Spleen (tissue), 7 donors: ENCODE data around the gene SRSF5.
"Not testable (repeated sequence)": the region's sequence is repeated elsewhere in the genome, so short reads cannot be mapped to it uniquely, and the experiment has no call there.

Experiments used
- POLR2A ChIP-seq, 3 donors: fragments of 450-650 bp; IDR thresholded peaks; one replicate each; pipeline ENCODE4 v1.5.1; 2017; ENCODE audit warnings: antibody characterized with exemption in 3 of 3, mild to moderate bottlenecking in 1 of 3
- TF ChIP-seq, protein P1 (sequence below), 11 experiments: fragments of 200-600 bp in 7 of 11; fragments of 450-650 bp in 4 of 11; sonication (generic) in 4 of 11; IDR thresholded peaks in 8 of 11; conservative IDR thresholded peaks in 3 of 11; 1 replicate in 7 of 11; 2 replicates in 4 of 11; pipeline versions ENCODE4 v1.4.0 to v1.8.0; 2016 to 2021; ENCODE audit warnings: antibody characterized with exemption in 11 of 11, inconsistent platforms in 4 of 11, mild to moderate bottlenecking in 1 of 11
- donor health status: DM: no; HTN: no; CAD: no; lungs with moderate emphysema.
- donor health status: DM: no; HTN: no; CAD: no.
- donor health status: DM: no; HTN: no; CAD: no.

DNA sequence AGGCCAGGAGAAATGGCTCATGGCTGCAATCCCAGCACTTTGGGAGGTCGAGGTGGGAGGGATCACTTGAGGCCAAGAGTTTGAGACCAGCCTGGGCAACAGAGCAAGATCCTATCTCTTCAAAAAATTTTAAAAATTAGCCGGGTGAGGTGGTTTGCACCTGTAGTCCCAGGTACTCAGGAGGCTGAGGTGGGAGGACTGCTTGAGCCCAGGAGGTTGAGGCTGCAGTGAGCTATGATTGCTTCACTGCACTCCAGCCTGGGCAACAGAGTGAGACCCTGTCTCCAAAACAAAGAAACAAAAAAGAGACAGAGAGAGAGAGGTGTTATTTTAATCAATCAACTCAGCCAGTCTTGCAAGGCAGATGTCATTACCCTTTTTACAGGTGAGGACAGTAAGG is 48.3 kb upstream of the SRSF5 start:
- not testable (repeated sequence) for TF ChIP-seq POLR2A (IDR thresholded peaks at IDR 0.05)
- TF ChIP-seq, protein P1, sequence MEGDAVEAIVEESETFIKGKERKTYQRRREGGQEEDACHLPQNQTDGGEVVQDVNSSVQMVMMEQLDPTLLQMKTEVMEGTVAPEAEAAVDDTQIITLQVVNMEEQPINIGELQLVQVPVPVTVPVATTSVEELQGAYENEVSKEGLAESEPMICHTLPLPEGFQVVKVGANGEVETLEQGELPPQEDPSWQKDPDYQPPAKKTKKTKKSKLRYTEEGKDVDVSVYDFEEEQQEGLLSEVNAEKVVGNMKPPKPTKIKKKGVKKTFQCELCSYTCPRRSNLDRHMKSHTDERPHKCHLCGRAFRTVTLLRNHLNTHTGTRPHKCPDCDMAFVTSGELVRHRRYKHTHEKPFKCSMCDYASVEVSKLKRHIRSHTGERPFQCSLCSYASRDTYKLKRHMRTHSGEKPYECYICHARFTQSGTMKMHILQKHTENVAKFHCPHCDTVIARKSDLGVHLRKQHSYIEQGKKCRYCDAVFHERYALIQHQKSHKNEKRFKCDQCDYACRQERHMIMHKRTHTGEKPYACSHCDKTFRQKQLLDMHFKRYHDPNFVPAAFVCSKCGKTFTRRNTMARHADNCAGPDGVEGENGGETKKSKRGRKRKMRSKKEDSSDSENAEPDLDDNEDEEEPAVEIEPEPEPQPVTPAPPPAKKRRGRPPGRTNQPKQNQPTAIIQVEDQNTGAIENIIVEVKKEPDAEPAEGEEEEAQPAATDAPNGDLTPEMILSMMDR (IDR thresholded peaks at IDR 0.05 in 8 of 11, conservative IDR thresholded peaks at IDR 0.05 in 3 of 11) = not testable (repeated sequence)
